Central memory CD8-positive, alpha-beta T cell (primary cell): Measurements from ENCODE around the gene TMEM267.
"Not testable (repeated sequence)": the region's sequence is repeated elsewhere in the genome, so short reads cannot be mapped to it uniquely, and the experiment has no call there.

Experiments used
- ATAC-seq: fragments of 150-1000 bp; cut with Tn5 transposase; replicated peaks from 2 replicates; pipeline ENCODE4 v1.10.0; 2022; ENCODE audit warnings: mild to moderate bottlenecking, moderate FRiP score, moderate number of reproducible peaks; ENCODE audit not compliant: poor library complexity, severe bottlenecking; ENCODE audit errors: extremely low read depth
- DNase-seq, 2 donors: peaks; one replicate each; pipeline ENCODE4 v3.0.0; 2021; ENCODE audit warnings: low spot score in 2 of 2
- H3K27ac Mint-ChIP-seq: one replicate; pipeline ENCODE4 v1.8.0; 2022; ENCODE audit warnings: low read depth, mild to moderate bottlenecking, moderate library complexity, mixed read lengths
- H3K27me3 Mint-ChIP-seq: one replicate; pipeline ENCODE4 v1.8.0; 2022; ENCODE audit warnings: mixed read lengths
- H3K36me3 Mint-ChIP-seq: one replicate; pipeline ENCODE4 v1.8.0; 2022; ENCODE audit warnings: mild to moderate bottlenecking, moderate library complexity, mixed read lengths; ENCODE audit not compliant: insufficient read depth
- H3K4me1 Mint-ChIP-seq: one replicate; pipeline ENCODE4 v1.8.0; 2022; ENCODE audit warnings: mixed read lengths
- H3K4me3 Mint-ChIP-seq: one replicate; pipeline ENCODE4 v1.8.0; 2022; ENCODE audit warnings: mild to moderate bottlenecking, moderate library complexity, mixed read lengths
- H3K9me3 Mint-ChIP-seq: one replicate; pipeline ENCODE4 v1.8.0; 2022; ENCODE audit warnings: mixed read lengths

The TMEM267 gene

DNA sequence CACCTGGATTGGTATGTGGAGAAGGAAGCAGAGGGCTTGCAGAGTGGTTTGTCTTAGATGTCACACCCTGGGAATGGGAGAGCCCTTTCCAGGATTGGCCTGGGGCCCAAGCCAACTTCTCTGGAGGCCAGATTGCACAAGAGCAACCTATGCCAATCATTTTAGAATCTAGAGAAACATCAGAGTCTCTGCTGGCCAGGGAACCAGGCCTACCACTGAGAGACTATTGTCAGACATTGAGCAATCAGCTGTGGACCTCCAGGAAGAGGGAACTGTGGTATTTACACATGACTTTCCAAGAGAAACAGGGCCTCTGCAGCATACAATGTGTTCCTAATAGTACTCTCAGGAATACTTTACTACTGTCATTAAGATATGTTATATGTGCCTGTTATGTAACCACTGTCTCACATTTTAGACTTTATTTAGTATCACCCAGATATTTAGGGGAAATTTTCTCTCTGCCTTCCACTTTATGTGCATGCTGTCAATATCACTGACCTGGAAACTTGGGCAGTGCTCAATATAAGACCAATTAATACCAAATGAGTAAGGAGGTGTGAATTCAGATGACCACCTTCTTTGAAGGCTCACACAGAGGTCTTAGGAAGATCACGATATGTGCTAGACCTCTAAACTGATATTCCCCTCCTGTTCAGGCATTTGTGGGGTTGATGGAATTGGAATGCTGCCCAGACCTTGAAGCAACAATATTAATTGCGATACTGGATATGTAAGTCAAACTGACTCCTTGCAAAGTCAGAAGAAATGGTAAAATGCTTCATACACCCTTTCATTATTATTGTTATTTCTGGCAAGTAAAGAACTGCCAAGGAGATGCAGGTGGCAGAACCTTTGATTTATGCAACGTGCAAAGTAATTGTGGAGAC, 50.9 kb downstream of the TMEM267 start:
- DNase-seq (no peak), ATAC-seq (no peak)
- no peaks in the 10 kb centered on the region for H3K27me3 Mint-ChIP-seq
- H3K27ac Mint-ChIP-seq = no peak overlapping the region
- H3K4me1 Mint-ChIP-seq = no peaks in the 10 kb centered on the region
- no peak overlapping the region for H3K4me3 Mint-ChIP-seq
- H3K36me3 Mint-ChIP-seq = no peaks in the 10 kb centered on the region
- H3K9me3 Mint-ChIP-seq = peaks cover 8% of the 10 kb centered on the region

DNA sequence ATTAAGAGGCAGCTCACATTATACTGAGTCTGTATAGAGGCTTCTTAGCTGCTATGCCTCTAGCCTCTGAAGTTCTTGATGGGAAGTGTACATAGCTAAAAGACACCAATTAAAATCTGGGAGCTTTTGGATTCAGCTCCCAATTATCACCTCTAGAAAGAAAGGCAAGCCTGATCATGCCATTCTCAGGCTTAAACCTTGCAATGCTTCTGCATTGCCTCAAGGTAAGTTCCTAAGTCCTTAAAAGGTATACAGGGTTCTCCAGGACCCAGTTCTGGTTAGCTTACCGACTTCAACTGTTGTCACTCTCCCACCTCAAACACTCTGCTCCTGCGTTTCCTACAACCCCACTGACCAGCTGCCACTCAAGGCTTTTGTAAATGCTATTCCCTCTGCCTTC, 54.0 kb downstream of the TMEM267 start:
- Mint-ChIP-seq H3K4me1 (no peaks in the 10 kb centered on the region), H3K27me3 (no peaks in the 10 kb centered on the region), H3K36me3 (no peaks in the 10 kb centered on the region), H3K27ac (no peak overlapping the region), H3K4me3 (no peak overlapping the region), H3K9me3 (no peaks in the 10 kb centered on the region)
- no peak for DNase-seq
- ATAC-seq = no peak

DNA sequence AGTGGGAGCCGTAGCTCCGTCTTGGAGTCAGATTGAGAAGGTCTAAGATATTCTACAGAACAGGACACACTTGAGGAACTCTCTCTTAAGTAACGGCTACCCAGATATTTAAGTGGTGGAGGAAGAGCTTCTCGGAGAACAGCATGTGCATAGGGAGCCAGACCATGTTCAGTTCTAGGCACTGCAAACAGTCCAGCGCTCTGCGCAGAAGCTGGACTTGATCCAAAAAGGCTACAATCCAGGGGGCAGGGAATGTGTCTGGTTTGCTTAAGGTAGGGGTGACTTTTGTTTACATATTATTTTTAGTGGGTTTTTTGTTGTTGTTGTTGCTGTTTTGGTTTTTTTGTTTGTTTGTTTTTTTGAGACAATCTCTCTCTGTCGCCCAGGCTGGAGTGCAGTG, 54.6 kb downstream of the TMEM267 start:
- Mint-ChIP-seq H3K27ac (no peak overlapping the region), H3K4me3 (no peak overlapping the region), H3K36me3 (peaks cover 1% of the 10 kb centered on the region), H3K4me1 (no peaks in the 10 kb centered on the region), H3K27me3 (no peaks in the 10 kb centered on the region), H3K9me3 (no peaks in the 10 kb centered on the region)
- ATAC-seq (no peak), DNase-seq (no peak)

DNA sequence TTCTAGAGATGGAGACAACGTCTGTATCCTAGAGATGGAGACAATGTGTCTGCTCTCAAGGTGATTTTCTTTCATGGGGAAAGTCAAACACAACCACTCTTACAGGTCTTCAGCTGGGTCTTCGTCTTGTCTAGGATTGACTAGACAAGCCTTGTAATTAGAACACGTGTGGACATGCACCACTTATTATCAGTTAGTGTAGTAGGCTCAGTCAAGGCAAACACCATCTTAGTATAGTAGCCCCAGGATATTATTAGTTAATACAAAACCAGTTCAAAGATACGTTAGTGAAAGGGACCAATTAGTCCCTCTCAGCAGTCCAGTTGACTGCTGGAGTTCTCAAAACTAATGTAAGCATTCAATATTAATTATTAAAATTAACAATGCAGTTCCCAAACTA, 56.4 kb downstream of the TMEM267 start:
- ATAC-seq (no peak), DNase-seq (no peak)
- Mint-ChIP-seq H3K36me3 (peaks cover 1% of the 10 kb centered on the region), H3K9me3 (no peaks in the 10 kb centered on the region), H3K27me3 (peaks cover 6% of the 10 kb centered on the region), H3K27ac (no peak overlapping the region), H3K4me3 (no peak overlapping the region), H3K4me1 (no peaks in the 10 kb centered on the region)

DNA sequence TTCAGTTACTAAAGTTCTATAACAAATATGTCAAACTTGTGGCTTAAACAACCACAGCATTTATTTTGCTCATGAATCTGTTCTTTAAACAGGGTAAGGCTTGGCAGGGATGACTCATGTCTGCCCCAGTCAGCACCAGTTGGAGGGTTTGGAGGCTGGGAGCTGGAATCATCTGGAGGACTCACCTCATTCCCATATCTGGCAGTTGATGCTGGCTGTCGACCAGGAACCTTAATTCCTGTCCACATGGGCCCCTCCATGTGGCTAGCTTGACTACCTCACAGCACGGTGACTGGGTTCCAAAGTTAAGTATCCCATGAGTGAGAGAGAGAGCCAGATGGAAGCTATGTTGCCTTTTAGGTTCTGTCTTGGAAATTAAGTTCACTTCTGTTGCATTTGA, 57.7 kb downstream of the TMEM267 start:
- DNase-seq (no peak), ATAC-seq (no peak)
- Mint-ChIP-seq H3K4me3 (no peak overlapping the region), H3K27me3 (peaks cover 17% of the 10 kb centered on the region), H3K9me3 (no peaks in the 10 kb centered on the region), H3K36me3 (peaks cover 1% of the 10 kb centered on the region), H3K27ac (no peak overlapping the region), H3K4me1 (no peaks in the 10 kb centered on the region)

DNA sequence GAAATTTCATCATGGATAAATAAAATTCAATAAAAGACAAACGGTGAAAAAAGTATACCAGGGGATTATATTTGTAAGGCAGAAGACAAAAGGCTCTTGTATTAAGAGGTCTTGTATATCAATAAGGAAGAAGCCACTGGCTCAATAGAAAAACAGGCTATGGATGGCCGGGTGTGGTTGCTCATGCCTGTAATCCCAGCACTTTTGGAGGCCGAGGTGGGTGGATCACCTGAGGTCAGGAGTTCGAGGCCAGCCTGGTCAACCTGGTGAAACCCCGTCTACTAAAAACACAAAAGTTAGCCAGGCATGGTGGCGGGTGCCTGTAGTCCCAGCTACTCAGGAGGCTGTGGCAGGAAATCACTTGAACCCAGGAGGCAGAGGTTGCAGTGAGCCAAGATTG, 60.6 kb downstream of the TMEM267 start:
- peaks cover 17% of the 10 kb centered on the region for H3K27me3 Mint-ChIP-seq
- H3K4me3 Mint-ChIP-seq, DNase-seq, H3K9me3 Mint-ChIP-seq, H3K4me1 Mint-ChIP-seq, H3K36me3 Mint-ChIP-seq, H3K27ac Mint-ChIP-seq, ATAC-seq: not testable (repeated sequence)

DNA sequence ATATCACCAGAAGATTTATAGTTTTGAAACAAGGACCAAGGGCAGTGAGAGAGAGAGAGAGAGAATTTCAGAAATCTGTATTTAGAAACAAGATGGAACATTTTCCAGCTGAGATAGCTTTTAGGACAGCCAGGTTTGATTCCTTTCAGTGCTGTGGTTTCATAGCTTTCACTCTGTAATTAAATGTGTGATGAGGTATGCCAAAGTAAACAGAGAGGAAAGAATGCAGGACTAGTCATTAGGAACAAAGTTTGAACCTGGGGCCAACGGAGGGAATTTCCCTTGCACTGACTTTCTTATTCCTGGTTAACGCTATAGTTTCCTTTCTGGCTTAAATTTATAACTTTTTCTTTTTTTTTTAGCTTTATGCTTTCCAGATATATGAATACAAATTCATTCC, 61.5 kb downstream of the TMEM267 start:
- Mint-ChIP-seq H3K4me3 (no peak overlapping the region), H3K4me1 (no peaks in the 10 kb centered on the region), H3K36me3 (peaks cover 6% of the 10 kb centered on the region), H3K27ac (no peak overlapping the region), H3K9me3 (no peaks in the 10 kb centered on the region), H3K27me3 (peaks cover 22% of the 10 kb centered on the region)
- ATAC-seq (no peak), DNase-seq (no peak)

DNA sequence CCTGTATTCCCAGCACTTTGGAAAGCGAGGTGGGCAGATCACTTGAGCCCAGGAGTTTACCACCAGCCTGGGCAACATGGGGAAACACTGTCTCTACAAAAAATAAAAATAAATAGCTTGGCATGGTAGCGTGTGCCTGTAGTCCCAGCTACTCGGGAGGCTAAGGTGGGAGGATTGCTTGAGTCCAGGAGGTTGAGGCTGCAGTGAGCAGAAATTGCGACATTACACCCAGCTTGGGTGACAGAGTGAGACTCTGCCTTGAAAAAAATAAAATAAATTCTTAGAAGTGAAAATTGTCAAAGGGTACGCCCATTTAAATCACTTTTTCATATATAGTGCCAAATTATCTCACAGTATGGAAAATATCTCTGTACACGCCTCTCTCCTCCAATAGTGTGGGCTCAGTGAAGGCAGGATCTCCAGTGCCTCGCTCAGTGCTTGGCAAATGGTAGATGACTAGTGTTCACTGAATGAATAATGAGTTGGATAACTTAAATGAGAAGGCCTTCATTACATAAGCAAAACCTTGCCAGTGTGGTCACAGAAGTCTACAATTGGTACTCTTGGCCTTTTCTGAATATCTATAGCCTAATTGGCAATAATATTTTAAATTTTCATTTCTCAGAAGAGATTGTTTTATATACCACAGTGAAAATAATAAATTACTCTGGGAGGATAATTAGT, 62.1 kb downstream of the TMEM267 start:
- Mint-ChIP-seq H3K4me3 (no peak overlapping the region), H3K9me3 (no peaks in the 10 kb centered on the region), H3K27me3 (peaks cover 27% of the 10 kb centered on the region), H3K27ac (no peak overlapping the region), H3K36me3 (peaks cover 6% of the 10 kb centered on the region), H3K4me1 (no peaks in the 10 kb centered on the region)
- ATAC-seq (no peak), DNase-seq (no peak)

DNA sequence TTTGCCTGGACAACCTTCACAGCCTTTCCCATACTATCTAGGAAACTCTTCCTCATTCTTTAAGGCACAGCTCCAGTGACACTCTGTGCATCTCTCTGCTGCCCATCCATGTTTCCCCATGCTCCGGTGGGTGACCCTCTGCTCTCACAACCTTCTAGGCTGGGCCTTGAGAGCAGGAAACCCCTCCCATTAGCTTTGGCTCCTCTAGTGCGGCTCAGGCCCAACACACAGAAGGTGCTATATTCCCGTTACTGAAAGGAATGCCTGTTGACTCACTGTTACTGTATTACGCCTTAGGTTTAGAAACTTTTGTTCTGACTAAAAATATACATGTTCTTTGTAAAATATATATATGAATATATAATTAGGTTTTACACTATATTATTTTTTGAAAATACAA, 63.4 kb downstream of the TMEM267 start:
- Mint-ChIP-seq H3K9me3 (no peaks in the 10 kb centered on the region), H3K4me3 (no peak overlapping the region), H3K27me3 (peaks cover 27% of the 10 kb centered on the region), H3K4me1 (no peaks in the 10 kb centered on the region), H3K27ac (no peak overlapping the region), H3K36me3 (peaks cover 6% of the 10 kb centered on the region)
- no peak for ATAC-seq
- DNase-seq = no peak

DNA sequence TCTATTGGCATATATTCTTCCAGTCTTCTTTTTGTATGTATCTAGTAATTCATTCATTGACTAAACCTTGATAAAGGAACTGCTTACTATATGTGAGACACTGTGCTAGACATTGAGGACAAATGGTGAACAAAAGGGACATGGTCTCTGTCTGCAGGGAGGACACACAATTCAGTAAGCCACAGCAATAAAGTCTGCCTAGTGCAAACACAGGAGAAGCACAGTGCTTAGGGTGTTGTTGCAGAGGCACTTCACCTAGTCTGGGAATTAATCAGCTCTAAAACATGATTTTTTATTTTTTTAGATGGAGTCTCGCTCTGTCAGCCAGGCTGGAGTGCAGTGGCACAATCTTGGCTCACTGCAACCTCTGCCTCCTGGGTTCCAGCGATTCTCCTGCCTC, 65.1 kb downstream of the TMEM267 start:
- Mint-ChIP-seq H3K4me3 (no peak overlapping the region), H3K4me1 (no peaks in the 10 kb centered on the region), H3K9me3 (no peaks in the 10 kb centered on the region), H3K27ac (no peak overlapping the region), H3K27me3 (peaks cover 27% of the 10 kb centered on the region), H3K36me3 (peaks cover 5% of the 10 kb centered on the region)
- no peak for DNase-seq
- ATAC-seq = no peak

DNA sequence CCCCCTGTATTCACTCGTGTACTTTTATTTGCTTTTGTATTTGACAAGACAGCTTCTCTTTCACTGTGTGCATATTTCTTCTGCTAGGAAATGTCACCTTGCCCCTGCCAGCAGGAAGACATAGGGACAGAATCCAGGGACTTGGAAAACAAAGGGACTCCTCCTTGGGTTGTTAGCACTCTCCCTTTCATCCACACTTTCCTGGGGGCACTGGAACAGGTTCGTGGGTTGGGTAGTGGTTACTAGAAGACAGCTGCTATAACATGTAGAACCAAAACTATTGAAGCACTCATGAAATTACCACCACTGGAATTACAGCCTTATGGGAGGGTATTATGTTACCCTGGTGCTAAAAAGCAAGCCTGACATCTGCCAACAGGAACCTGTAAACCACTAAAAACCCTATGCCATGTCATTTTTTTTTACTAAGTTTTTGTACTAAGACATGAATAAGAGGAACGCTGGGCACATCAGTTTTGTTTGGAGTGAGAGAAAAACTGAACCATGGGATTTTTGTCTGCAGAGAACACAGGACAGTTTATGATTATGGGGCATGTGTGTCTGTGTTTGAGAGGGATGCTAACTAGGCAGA, 66.8 kb downstream of the TMEM267 start:
- Mint-ChIP-seq H3K4me3 (no peak overlapping the region), H3K27me3 (peaks cover 16% of the 10 kb centered on the region), H3K4me1 (no peaks in the 10 kb centered on the region), H3K36me3 (peaks cover 5% of the 10 kb centered on the region), H3K27ac (no peak overlapping the region), H3K9me3 (no peaks in the 10 kb centered on the region)
- ATAC-seq (no peak), DNase-seq (no peak)

DNA sequence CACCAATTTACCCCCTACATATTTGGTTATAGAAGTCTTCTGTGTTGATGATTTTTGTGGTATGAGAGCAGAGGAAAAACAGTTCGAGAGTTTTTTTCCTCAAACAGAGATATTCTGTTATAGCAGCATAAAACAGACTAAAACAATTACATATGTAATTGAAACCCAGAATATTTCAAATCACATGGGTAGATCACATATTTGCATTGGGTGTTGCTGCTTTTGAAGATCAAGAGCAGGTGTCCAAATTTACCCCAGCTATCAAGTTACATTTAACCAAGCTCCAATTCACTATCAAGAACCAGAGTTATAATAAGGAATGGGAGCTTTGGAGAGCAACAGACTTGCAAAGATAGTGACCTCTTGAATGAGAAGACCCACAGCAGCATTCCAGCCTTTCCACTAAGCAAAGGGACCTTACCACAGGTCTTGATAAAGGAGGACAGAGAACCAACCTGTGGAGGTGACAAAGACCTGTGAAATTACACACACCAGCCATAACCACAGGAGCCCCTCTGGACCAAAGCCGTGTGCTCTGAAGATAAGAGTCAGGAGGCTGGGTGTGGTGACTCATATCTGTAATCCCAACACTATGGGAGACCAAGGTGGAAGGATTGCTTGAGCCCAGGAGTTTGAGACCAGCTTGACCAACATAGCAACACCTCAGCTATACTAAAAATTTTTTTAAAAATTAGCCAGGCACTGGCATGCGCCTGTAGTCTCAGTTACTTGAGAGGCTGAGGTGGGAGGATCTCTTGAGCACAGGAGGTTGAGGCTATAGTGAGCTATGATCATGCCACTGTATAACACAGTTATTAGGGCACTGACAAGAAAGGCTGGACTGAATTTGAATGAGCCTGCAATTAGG, 67.5 kb downstream of the TMEM267 start:
- no peak for DNase-seq
- no peak for ATAC-seq
- Mint-ChIP-seq H3K36me3 (peaks cover 5% of the 10 kb centered on the region), H3K27me3 (peaks cover 9% of the 10 kb centered on the region), H3K4me3 (no peak overlapping the region), H3K9me3 (no peaks in the 10 kb centered on the region), H3K4me1 (no peaks in the 10 kb centered on the region), H3K27ac (no peak overlapping the region)
